H1 (cell line): ENCODE measurements around the gene MOSMO. TPM values are rescaled to one million over a fixed set of nuclear protein-coding genes. Genes with fewer than 3 reads are reported as not detected.

Source experiments
- CTCF ChIA-PET: fragments of 300-600 bp; sonication (Branson Sonifier 250); formaldehyde crosslinking; loops from one replicate; lab custom pipeline; 2021; ENCODE audit not compliant: partially characterized antibody; lab: Charles Lee
- POLR2A ChIA-PET: fragments of 300-600 bp; sonication (Branson Sonifier 250); formaldehyde crosslinking; loops from one replicate; lab custom pipeline; 2021; ENCODE audit warnings: inconsistent platforms; ENCODE audit not compliant: partially characterized antibody; lab: Charles Lee
- DNase-seq, 2 experiments: peaks; one replicate each; pipeline versions ENCODE4 v3.0.0 to v3.0.0-alpha.2; 2010 to 2022; ENCODE audit warnings: low spot score in 2 of 2, low read depth in 1 of 2, mixed read lengths in 1 of 2
- FAIRE-seq: peaks from 2 replicates; lab custom pipeline; 2011; peaks lifted over from hg19 to GRCh38; lab: Jason Lieb, UNC
- H2AFZ ChIP-seq: 2 replicates; pipeline ENCODE4 v1.8.1; 2012; ENCODE audit warnings: low read length, inconsistent platforms
- H2AK5ac ChIP-seq: 2 replicates; pipeline ENCODE4 v1.6.1; 2013; ENCODE audit warnings: low read depth, low read length
- H2BK120ac ChIP-seq: replicated peaks from 2 replicates; pipeline ENCODE3; 2013; ENCODE audit warnings: low read depth, low read length, inconsistent platforms
- H2BK12ac ChIP-seq: 2 replicates; pipeline ENCODE4 v1.6.1; 2013; ENCODE audit warnings: low read depth, low read length
- H2BK15ac ChIP-seq: 2 replicates; pipeline ENCODE4 v1.6.1; 2013; ENCODE audit warnings: low read length
- H2BK20ac ChIP-seq: 2 replicates; pipeline ENCODE4 v1.6.1; 2013; ENCODE audit warnings: low read length
- H2BK5ac ChIP-seq: 2 replicates; pipeline ENCODE4 v1.6.1; 2013; ENCODE audit warnings: low read depth, low read length
- H3K14ac ChIP-seq: 2 replicates; pipeline ENCODE4 v1.6.1; 2013; ENCODE audit warnings: inconsistent platforms; ENCODE audit not compliant: insufficient read length
- H3K18ac ChIP-seq: 2 replicates; pipeline ENCODE4 v1.6.1; 2013; ENCODE audit warnings: low read length; ENCODE audit errors: extremely low read depth
- H3K23ac ChIP-seq: 2 replicates; pipeline ENCODE4 v1.6.1; 2013; ENCODE audit warnings: inconsistent platforms; ENCODE audit not compliant: insufficient read length
- H3K23me2 ChIP-seq: 2 replicates; pipeline ENCODE4 v1.6.1; 2013; ENCODE audit warnings: low read depth, low read length
- H3K27ac ChIP-seq: 2 replicates; pipeline ENCODE4 v1.6.1; 2011; ENCODE audit warnings: low read depth, low read length, inconsistent platforms
- H3K27me3 ChIP-seq, 4 experiments: replicated peaks in 1 of 4; 1 replicate in 1 of 4; 2 replicates in 3 of 4; pipeline versions ENCODE4 v1.6.1 to v1.8.1; 2011 to 2013; ENCODE audit warnings: low read length in 3 of 4, mild to moderate bottlenecking in 3 of 4, inconsistent platforms in 2 of 4, mixed read lengths in 2 of 4, moderate library complexity in 1 of 4; ENCODE audit not compliant: control insufficient read depth in 3 of 4, insufficient read depth in 3 of 4; ENCODE audit errors: extremely low read depth in 1 of 4
- H3K36me3 ChIP-seq, 4 experiments: 2 replicates each; pipeline versions ENCODE4 v1.6.1 to v1.8.1; 2011 to 2013; ENCODE audit warnings: mild to moderate bottlenecking in 4 of 4, low read length in 3 of 4, moderate library complexity in 2 of 4, control low read depth in 1 of 4, inconsistent platforms in 1 of 4; ENCODE audit not compliant: insufficient read depth in 4 of 4, control insufficient read depth in 2 of 4
- H3K4ac ChIP-seq: replicated peaks from 2 replicates; pipeline ENCODE3; 2013; ENCODE audit warnings: low read length, low read depth, mixed read lengths, inconsistent platforms; ENCODE audit not compliant: insufficient read length
- H3K4me1 ChIP-seq, 4 experiments: replicated peaks in 1 of 4; 1 replicate in 1 of 4; 2 replicates in 3 of 4; pipeline versions ENCODE4 v1.6.1 to v1.8.1; 2011 to 2013; ENCODE audit warnings: low read length in 3 of 4, inconsistent platforms in 2 of 4, mixed read lengths in 1 of 4; ENCODE audit not compliant: insufficient read depth in 4 of 4, control insufficient read depth in 3 of 4
- H3K4me2 ChIP-seq, 2 experiments: 2 replicates each; pipeline versions ENCODE4 v1.6.1 to v1.8.1; 2011 to 2013; ENCODE audit warnings: low read depth in 2 of 2, low read length in 2 of 2, control low read depth in 1 of 2, inconsistent platforms in 1 of 2, mild to moderate bottlenecking in 1 of 2; ENCODE audit not compliant: insufficient read depth in 1 of 2
- H3K4me3 ChIP-seq, 4 experiments: fragments of 200-600, 300-600 bp in 1 of 4; sonication (generic), shearing (Covaris generic), sonication (Bioruptor Twin) in 1 of 4; 2 replicates each; pipeline versions ENCODE4 v1.5.1 to v1.8.1; 2011 to 2016; ENCODE audit warnings: low read length in 4 of 4, low read depth in 3 of 4, control low read depth in 2 of 4, inconsistent platforms in 2 of 4, mild to moderate bottlenecking in 2 of 4, mixed read lengths in 1 of 4, moderate library complexity in 1 of 4; ENCODE audit not compliant: insufficient read depth in 2 of 4; ENCODE audit errors: extremely low read depth in 1 of 4
- H3K56ac ChIP-seq: replicated peaks from 2 replicates; pipeline ENCODE3; 2013; ENCODE audit warnings: low read depth, mild to moderate bottlenecking, mixed read lengths, low read length, inconsistent platforms; ENCODE audit not compliant: insufficient read length
- H3K79me1 ChIP-seq: 2 replicates; pipeline ENCODE4 v1.6.1; 2013; ENCODE audit warnings: low read depth, low read length, control low read depth
- H3K79me2 ChIP-seq, 2 experiments: 2 replicates each; pipeline versions ENCODE4 v1.6.1 to v1.8.1; 2012 to 2013; ENCODE audit warnings: low read length in 2 of 2, mild to moderate bottlenecking in 2 of 2, inconsistent platforms in 1 of 2; ENCODE audit not compliant: insufficient read depth in 2 of 2, control insufficient read depth in 1 of 2
- H3K9ac ChIP-seq, 4 experiments: replicated peaks in 1 of 4; 1 replicate in 1 of 4; 2 replicates in 3 of 4; pipeline versions ENCODE4 v1.6.1 to v1.8.1; 2011 to 2013; ENCODE audit warnings: low read depth in 3 of 4, low read length in 3 of 4, control low read depth in 2 of 4, mild to moderate bottlenecking in 2 of 4, moderate library complexity in 2 of 4, inconsistent platforms in 1 of 4; ENCODE audit errors: extremely low read depth in 1 of 4
- H3K9me3 ChIP-seq, 2 experiments: 2 replicates each; pipeline versions ENCODE4 v1.6.1 to v1.8.1; 2012 to 2013; ENCODE audit warnings: mild to moderate bottlenecking in 2 of 2, moderate library complexity in 2 of 2, control low read depth in 1 of 2, inconsistent platforms in 1 of 2, low read depth in 1 of 2, low read length in 1 of 2, mixed read lengths in 1 of 2; ENCODE audit not compliant: insufficient read depth in 2 of 2
- H4K20me1 ChIP-seq, 2 experiments: replicated peaks in 1 of 2; 2 replicates each; pipeline versions ENCODE3 to v1.8.1; 2011 to 2013; ENCODE audit warnings: inconsistent platforms in 2 of 2, low read length in 2 of 2, mild to moderate bottlenecking in 1 of 2; ENCODE audit not compliant: insufficient read depth in 2 of 2, control insufficient read depth in 1 of 2
- H4K5ac ChIP-seq: 2 replicates; pipeline ENCODE4 v1.6.1; 2013; ENCODE audit warnings: low read length, low read depth, mixed read lengths, inconsistent platforms; ENCODE audit not compliant: insufficient read length
- H4K8ac ChIP-seq: 2 replicates; pipeline ENCODE4 v1.8.0; 2013; ENCODE audit warnings: mild to moderate bottlenecking, moderate library complexity, low read length, inconsistent platforms; ENCODE audit not compliant: insufficient read depth; ENCODE audit errors: extremely low read depth
- H4K91ac ChIP-seq: replicated peaks from 2 replicates; pipeline ENCODE3; 2013; ENCODE audit warnings: low read length, mixed read lengths, inconsistent platforms; ENCODE audit not compliant: insufficient read length
- ASH2L ChIP-seq: fragments of 200-600, 300-600 bp; sonication (generic); IDR thresholded peaks from one replicate; pipeline ENCODE4 v1.7.1; 2017; ENCODE audit warnings: low read length
- CTBP2 ChIP-seq: IDR thresholded peaks from 2 replicates; pipeline ENCODE4 v1.7.0; 2011; ENCODE audit warnings: borderline replicate concordance, mild to moderate bottlenecking, moderate library complexity, mixed read lengths, low read length; ENCODE audit not compliant: insufficient read depth, insufficient read length
- GTF2F1 ChIP-seq: IDR thresholded peaks from 2 replicates; pipeline ENCODE4 v1.6.1; 2012; ENCODE audit warnings: low read depth, low read length, improper control_type of control experiment, borderline replicate concordance
- HDAC6 ChIP-seq: IDR thresholded peaks from one replicate; pipeline ENCODE4 v1.7.1; 2012; ENCODE audit warnings: low read depth, mild to moderate bottlenecking, inconsistent platforms, low read length, moderate library complexity
- MAFK ChIP-seq: IDR thresholded peaks from 2 replicates; pipeline ENCODE4 v1.6.1; 2012; ENCODE audit warnings: low read depth, mild to moderate bottlenecking, improper control_type of control experiment, low read length
- SIX5 ChIP-seq: IDR thresholded peaks from 2 replicates; pipeline ENCODE4 v1.6.1; 2011; ENCODE audit warnings: mild to moderate bottlenecking, low read depth, low read length
- polyA plus RNA-seq, 7 experiments: library from polyadenylated mRNA; depleted of rRNA in 3 of 7; stranded (reverse) in 5 of 7; unstranded in 2 of 7; fragments of >200 nt in 5 of 7; fragments of 200-250 nt in 2 of 7; gene quantifications; 1 replicate in 5 of 7; 2 replicates in 1 of 7; 4 replicates in 1 of 7; pipeline versions ENCODE4 v1.2.1 to v1.2.3, GENCODE V29; 2011 to 2013; ENCODE audit warnings: missing spikeins in 2 of 7, mixed read lengths in 2 of 7
- total RNA-seq: library from RNA; stranded (reverse); fragmentation: NEBNext Ultra II Directional; extraction: Animal tissue kit (Norgen Biotek cat#: 25700); gene quantifications from 2 replicates; pipeline ENCODE4 v1.2.1, GENCODE V29; 2021
- TF ChIP-seq, protein P1 (sequence below): IDR thresholded peaks from 2 replicates; pipeline ENCODE4 v1.6.1; 2011; ENCODE audit warnings: low read length, improper control_type of control experiment

The MOSMO gene
- total and polyA plus RNA-seq, 2 of the 8 experiments (the other 6 are each of a cell fraction or from before 2014, with no cell fraction given) = 8.6 to 14.8 TPM

DNA sequence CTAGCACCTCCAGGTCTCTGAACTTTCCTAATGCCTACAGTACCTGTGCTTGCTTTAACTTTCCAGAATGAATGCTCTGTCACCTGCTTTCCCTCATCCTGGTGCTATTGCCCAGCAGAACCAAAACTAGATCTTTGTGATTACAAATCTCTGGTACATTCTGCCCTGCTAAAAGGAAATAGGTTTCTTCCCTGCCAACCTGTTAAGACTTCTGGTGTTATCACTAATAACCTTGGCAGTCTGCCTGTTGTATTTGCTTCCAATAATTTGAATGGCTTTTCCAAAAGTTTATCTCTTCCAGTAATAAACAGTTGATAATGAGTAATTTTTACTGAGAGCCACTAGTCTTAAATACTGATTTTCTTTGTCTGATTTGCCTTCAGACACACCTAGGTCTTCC lies 22.4 kb upstream of the MOSMO start:
- Histone ChIP-seq H3K27ac (no peak overlapping the region), H3K23me2 (no peaks in the 10 kb centered on the region), H3K9me3 (no peaks in the 10 kb centered on the region), H2AK5ac (no peak overlapping the region), H2BK5ac (no peak overlapping the region), H3K4ac (no peak overlapping the region), H3K14ac (no peak overlapping the region), H2BK12ac (no peak overlapping the region), H3K23ac (no peak overlapping the region), H3K79me1 (no peaks in the 10 kb centered on the region; the same call in 1 of the 2 replicates), H4K20me1 (no peaks in the 10 kb centered on the region), H3K4me1 (peaks cover 0 to 2% (median 0%) of the 10 kb centered on the region in 4 experiments; a peak in 1 of 7 replicates), H2AFZ (no peak overlapping the region), H3K4me3 (no peak overlapping the region), H3K4me2 (no peak overlapping the region), H3K36me3 (peaks cover 11 to 37% (median 26%) of the 10 kb centered on the region in 4 experiments), H3K56ac (no peak overlapping the region), H2BK120ac (no peak overlapping the region), H2BK15ac (no peak overlapping the region), H4K5ac (no peak overlapping the region), H4K8ac (no peak overlapping the region), H3K18ac (no peak overlapping the region), H3K79me2 (no peaks in the 10 kb centered on the region), H4K91ac (no peak overlapping the region), H2BK20ac (0 out of 2 replicates have a peak overlapping the region, but pooled peaks have one; percentile 13), H3K9ac (no peak overlapping the region), H3K27me3 (no peaks in the 10 kb centered on the region)
- CTCF ChIA-PET = interaction anchor here (1.4 kb wide), 1 partner anchor 203 kb away, joined by 4 read pairs; no protein-coding TSS in a partner anchor
- DNase-seq (no peak), FAIRE-seq (no peak)
- POLR2A ChIA-PET = no interaction called here
- TF ChIP-seq CTBP2 (no peak), ASH2L (no peak), GTF2F1 (no peak), MAFK (no peak), SIX5 (no peak), HDAC6 (no peak)
- TF ChIP-seq, protein P1, sequence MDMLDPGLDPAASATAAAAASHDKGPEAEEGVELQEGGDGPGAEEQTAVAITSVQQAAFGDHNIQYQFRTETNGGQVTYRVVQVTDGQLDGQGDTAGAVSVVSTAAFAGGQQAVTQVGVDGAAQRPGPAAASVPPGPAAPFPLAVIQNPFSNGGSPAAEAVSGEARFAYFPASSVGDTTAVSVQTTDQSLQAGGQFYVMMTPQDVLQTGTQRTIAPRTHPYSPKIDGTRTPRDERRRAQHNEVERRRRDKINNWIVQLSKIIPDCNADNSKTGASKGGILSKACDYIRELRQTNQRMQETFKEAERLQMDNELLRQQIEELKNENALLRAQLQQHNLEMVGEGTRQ = no peak
